ENCODE results near the gene NR5A1. TPM values are rescaled to one million over a fixed set of nuclear protein-coding genes. Genes with fewer than 3 reads are reported as not detected.

Gene NR5A1
- total RNA-seq, 4 donors from 2014 or later = not detected

- TF ChIP-seq CTCF (IDR thresholded peaks at IDR 0.05; ENCODE audit: low read depth) = no peak
Observed at GRCh38 chr9:124475158-124475867, 31.9 kb downstream of the NR5A1 start.

GRCh38 chr9:124474151-124474550 lies 33.0 kb downstream of the NR5A1 start:
- TF ChIP-seq CTCF (IDR thresholded peaks at IDR 0.05; ENCODE audit: low read depth) = no peak

GRCh38 chr9:124473310-124473709 lies 33.9 kb downstream of the NR5A1 start:
- no peak for TF ChIP-seq CTCF (IDR thresholded peaks at IDR 0.05; ENCODE audit: low read depth)

- TF ChIP-seq CTCF (IDR thresholded peaks at IDR 0.05; ENCODE audit: low read depth) = no peak
Observed at GRCh38 chr9:124472770-124473169, 34.4 kb downstream of the NR5A1 start.

- TF ChIP-seq CTCF (IDR thresholded peaks at IDR 0.05; ENCODE audit: low read depth) = no peak
Observed at GRCh38 chr9:124471761-124472160, 35.4 kb downstream of the NR5A1 start.

- TF ChIP-seq CTCF (IDR thresholded peaks at IDR 0.05; ENCODE audit: low read depth) = no peak
Observed at GRCh38 chr9:124470726-124471125, 36.5 kb downstream of the NR5A1 start.

- no peak for TF ChIP-seq CTCF (IDR thresholded peaks at IDR 0.05; ENCODE audit: low read depth)
Observed at GRCh38 chr9:124470306-124470705, 36.9 kb downstream of the NR5A1 start.
